ENCODE data around the gene PPDPF.

GRCh38 chr20:63551068-63551467, 30.5 kb downstream of the PPDPF start:
- TF ChIP-seq CTCF (IDR thresholded peaks at IDR 0.05) = no peak
- TF ChIP-seq POLR2A (IDR thresholded peaks at IDR 0.05) = no peak

All from testis (tissue), 2 donors.